ENCODE data around the gene ICAM5.
A peak's percentile ranks its signal among the peaks of the same experiment; 100 is the strongest.
"Not testable (repeated sequence)": the region's sequence is repeated elsewhere in the genome, so short reads cannot be mapped to it uniquely, and the experiment has no call there.

ICAM5 gene

DNA sequence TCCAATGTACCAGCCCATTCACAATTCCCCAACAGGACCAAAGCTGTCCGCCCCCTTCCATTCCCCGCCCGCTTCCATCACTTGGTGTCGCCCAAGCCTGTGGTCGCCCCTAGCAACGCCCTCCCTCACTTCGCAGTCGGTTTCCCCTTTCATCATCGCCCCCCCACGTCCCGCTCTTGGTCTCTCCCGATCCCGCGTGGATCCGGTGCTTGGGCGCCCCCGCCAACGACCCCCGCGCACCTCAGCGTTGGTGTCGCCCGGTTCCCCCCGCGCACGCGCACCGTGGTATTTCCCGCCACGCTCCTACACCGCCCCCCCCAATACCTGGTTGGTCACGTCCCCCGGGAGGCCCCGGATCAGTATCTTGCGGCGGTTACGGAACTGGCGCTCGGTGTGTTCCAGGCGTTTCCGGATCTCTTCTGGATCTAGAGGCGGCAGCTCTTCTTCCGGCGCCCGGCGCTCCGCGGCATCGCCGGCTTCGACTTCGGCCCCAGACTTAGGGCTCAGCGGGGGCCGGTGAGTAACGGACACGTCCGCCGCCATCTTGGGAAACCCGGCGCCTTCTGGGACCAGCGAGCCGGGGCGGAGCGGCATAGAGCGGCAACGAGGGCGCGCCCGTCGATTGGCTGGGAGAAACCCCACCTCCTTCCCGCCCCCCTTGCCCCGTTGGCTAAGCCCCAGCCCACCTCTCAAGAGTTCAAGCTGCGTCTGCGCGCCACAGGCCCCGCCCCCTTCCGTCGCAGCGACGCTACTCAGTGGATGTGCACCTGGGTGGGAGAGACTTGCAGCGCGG lies 43.4 kb downstream of the ICAM5 start, which contains the start of gene RAVER1:
Gene RAVER1 (minus strand): TSS at position 565 of the 793 bp plus-strand sequence. CDS start 22 bp downstream, at position 543.
- H3K36me3 Mint-ChIP-seq (ENCODE audit: low read depth) = peaks cover 32% of the 10 kb centered on the region
- no peaks in the 10 kb centered on the region for H3K27me3 Mint-ChIP-seq
- DNase-seq (peak; percentile 99), ATAC-seq (peak; percentile 92)
- peak within 1 kb of the TSS; percentile 98 for H3K4me3 Mint-ChIP-seq
- no peaks in the 10 kb centered on the region for H3K9me3 Mint-ChIP-seq
- H3K27ac Mint-ChIP-seq = peak within 1 kb of the TSS; percentile 96
- peaks cover 42% of the 10 kb centered on the region for H3K4me1 Mint-ChIP-seq

DNA sequence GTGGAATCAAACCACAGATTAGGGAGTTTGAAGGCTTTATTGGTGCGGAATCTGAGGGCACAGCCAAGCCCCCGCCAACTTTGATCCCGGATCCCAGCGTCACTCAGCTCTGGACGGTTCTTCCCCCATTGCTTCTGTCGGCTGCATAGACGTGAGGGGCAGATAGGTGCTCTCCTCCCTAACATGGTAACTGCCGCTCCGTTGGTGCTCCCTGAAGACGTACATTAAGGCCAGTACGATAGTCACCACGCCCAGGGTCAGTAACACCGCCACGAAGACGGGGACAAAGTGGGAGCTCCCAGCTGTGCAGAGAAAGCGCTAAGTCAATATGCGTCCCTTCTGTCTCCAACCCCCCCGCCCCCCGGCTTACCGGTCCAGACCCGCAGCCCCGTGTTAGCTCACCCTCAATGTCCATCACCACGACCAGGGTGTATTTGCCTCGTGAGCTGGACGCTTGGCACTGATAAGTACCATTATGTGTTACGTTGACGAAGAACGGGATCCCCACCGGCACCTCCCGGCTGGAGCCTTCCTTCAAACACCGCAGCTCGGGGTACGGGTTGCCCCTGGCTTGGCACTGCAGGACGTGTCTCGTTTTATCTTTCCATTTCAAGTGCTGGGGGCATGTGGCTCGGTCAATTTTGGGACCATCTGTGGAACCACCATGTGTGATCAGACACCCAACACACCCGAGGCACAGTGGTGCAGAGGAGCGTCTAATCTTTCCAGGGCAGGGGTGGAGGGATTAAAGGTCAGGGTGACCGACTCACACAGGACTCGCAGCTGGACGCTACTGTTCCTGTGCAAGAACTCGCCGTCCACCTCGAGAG lies 44.2 kb downstream of the ICAM5 start:
- Mint-ChIP-seq H3K27ac (peak overlapping the region; percentile 96), H3K4me1 (peaks cover 50% of the 10 kb centered on the region), H3K9me3 (no peaks in the 10 kb centered on the region), H3K27me3 (no peaks in the 10 kb centered on the region), H3K36me3 (ENCODE audit: low read depth) (peaks cover 31% of the 10 kb centered on the region), H3K4me3 (peak overlapping the region; percentile 98)
- DNase-seq (no peak), ATAC-seq (peak; percentile 7)

DNA sequence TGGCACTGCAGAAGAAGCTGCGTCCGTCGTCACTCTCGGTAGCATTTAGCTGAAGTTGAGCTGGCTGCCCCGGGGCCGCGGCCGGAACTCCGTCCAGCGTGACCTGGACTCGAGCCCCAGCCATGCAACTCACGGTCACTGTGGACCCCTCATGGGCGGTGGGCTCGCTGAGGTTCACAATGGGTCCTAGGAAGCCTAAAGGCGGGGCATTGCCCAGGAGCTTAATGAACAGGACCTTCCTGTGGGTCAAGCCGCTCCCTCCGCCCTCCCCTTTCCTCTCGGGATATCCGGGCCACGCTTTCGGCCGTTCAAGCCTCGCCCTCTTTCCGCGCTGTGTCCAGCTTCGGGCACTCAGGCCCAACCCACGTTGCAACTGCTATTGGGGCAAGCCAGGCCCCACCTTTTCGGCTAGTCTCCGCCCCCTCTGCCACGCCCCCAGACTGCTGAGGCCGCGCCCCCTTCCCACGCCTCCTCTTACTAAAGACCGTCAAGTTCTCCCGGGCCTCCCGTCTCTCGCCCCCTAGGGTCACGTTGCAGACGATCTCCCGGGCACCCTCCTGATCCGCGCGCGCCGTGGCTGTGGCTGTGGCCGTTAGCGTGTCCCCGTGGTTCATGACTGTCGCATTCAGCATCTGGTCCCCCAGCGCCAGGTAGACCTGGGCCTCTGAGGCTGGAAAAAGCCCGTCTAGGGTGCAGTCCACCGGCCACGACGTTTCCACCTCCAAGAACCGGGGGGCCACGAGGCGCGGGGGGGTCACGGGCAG lies 45.0 kb downstream of the ICAM5 start:
- no peak for ATAC-seq
- Mint-ChIP-seq H3K4me1 (peaks cover 58% of the 10 kb centered on the region), H3K36me3 (ENCODE audit: low read depth) (peaks cover 28% of the 10 kb centered on the region), H3K27me3 (no peaks in the 10 kb centered on the region), H3K4me3 (peak overlapping the region; percentile 98), H3K27ac (no peak overlapping the region), H3K9me3 (no peaks in the 10 kb centered on the region)
- peak; percentile 78 for DNase-seq

GRCh38 chr19:10335352-10335985 lies 45.7 kb downstream of the ICAM5 start:
- H3K27me3 Mint-ChIP-seq = no peaks in the 10 kb centered on the region
- DNase-seq = no peak
- H3K4me1 Mint-ChIP-seq = peaks cover 62% of the 10 kb centered on the region
- no peaks in the 10 kb centered on the region for H3K9me3 Mint-ChIP-seq
- H3K4me3 Mint-ChIP-seq = no peak overlapping the region
- H3K36me3 Mint-ChIP-seq (ENCODE audit: low read depth) = peaks cover 21% of the 10 kb centered on the region
- no peak for ATAC-seq
- no peak overlapping the region for H3K27ac Mint-ChIP-seq

GRCh38 chr19:10336725-10337124 lies 47.0 kb downstream of the ICAM5 start:
- not testable (repeated sequence) for H3K27me3 Mint-ChIP-seq, H3K4me3 Mint-ChIP-seq, ATAC-seq, DNase-seq, H3K27ac Mint-ChIP-seq, H3K9me3 Mint-ChIP-seq
- Mint-ChIP-seq H3K36me3 (ENCODE audit: low read depth) (peaks cover 15% of the 10 kb centered on the region), H3K4me1 (peaks cover 62% of the 10 kb centered on the region)

GRCh38 chr19:10338940-10339339 lies 49.2 kb downstream of the ICAM5 start:
- H3K4me1 Mint-ChIP-seq = peaks cover 44% of the 10 kb centered on the region
- peaks cover 3% of the 10 kb centered on the region for H3K36me3 Mint-ChIP-seq (ENCODE audit: low read depth)

DNA sequence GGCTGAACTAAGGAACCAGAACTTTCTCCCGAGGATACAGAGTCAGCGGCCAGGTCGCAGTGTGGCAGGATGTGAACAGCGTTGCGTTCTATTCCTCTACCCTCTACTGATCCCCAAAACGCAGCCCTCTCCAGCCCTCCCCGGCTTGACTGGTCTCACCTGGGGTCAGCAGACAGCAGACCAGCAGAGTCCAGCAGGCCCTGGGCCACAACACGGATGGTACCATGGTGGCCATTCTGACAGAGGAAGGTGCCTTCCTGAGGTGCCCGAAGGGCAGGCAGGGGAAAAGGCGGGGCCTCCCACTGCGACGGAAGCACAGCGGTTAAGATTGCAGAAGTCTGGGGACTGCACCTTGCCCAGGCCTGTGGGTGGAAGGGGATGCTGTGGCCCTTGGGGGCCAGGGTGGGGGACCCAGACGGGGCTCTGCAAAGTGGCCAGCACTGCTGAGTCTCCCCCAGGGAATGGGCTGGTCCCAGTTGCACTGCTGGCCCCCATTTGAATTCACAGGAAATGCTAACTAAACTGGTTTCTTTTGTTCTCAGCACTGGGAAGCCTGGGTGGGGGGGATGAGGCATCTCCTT lies 49.7 kb downstream of the ICAM5 start, which contains the start of gene ICAM3:
Gene ICAM3 (minus strand): TSS at position 245 of the 581 bp plus-strand sequence. CDS start 10 bp downstream, at position 235.
- H3K36me3 Mint-ChIP-seq (ENCODE audit: low read depth) = peaks cover 3% of the 10 kb centered on the region
- DNase-seq = peak; percentile 81
- no peaks in the 10 kb centered on the region for H3K9me3 Mint-ChIP-seq
- no peaks in the 10 kb centered on the region for H3K27me3 Mint-ChIP-seq
- peaks cover 39% of the 10 kb centered on the region for H3K4me1 Mint-ChIP-seq
- H3K4me3 Mint-ChIP-seq = peak within 1 kb of the TSS; percentile 91
- peak; percentile 94 for ATAC-seq
- peak within 1 kb of the TSS; percentile 93 for H3K27ac Mint-ChIP-seq

More at GRCh38 chr19:10338940-10339339, 49.2 kb downstream of the ICAM5 start:
- Mint-ChIP-seq H3K27ac (peak overlapping the region; percentile 93), H3K27me3 (no peaks in the 10 kb centered on the region), H3K9me3 (no peaks in the 10 kb centered on the region), H3K4me3 (peak overlapping the region; percentile 91)
- no peak for DNase-seq
- ATAC-seq = no peak

DNA sequence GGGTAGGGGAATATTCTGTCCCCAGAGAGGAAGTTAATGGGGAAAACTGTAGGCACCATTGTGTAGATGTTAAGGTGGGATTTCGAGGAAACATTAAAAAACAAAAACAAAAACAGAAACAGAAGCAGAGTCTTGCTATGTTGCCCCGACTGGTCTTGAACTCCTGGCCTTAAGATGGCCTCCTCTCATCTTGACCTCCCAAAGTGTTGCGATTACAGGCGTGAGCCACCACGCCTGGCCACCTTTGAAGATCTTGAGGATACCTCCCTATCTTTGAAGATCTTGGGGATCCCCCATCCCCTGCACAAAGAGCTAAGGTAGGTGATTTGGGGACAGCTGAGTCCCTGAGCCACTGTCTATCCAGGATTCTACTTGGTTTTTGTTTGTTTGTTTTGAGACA lies 50.2 kb downstream of the ICAM5 start:
- no peak for DNase-seq
- Mint-ChIP-seq H3K4me3 (peak overlapping the region; percentile 91), H3K4me1 (peaks cover 35% of the 10 kb centered on the region), H3K27ac (peak overlapping the region; percentile 93), H3K9me3 (no peaks in the 10 kb centered on the region), H3K36me3 (ENCODE audit: low read depth) (peaks cover 3% of the 10 kb centered on the region), H3K27me3 (no peaks in the 10 kb centered on the region)
- no peak for ATAC-seq

- no peak for DNase-seq
- Mint-ChIP-seq H3K27ac (no peak overlapping the region), H3K27me3 (no peaks in the 10 kb centered on the region), H3K9me3 (no peaks in the 10 kb centered on the region), H3K4me3 (no peak overlapping the region), H3K4me1 (peaks cover 22% of the 10 kb centered on the region), H3K36me3 (ENCODE audit: low read depth) (peaks cover under 1% of the 10 kb centered on the region)
- ATAC-seq = no peak
Observed at GRCh38 chr19:10343495-10343894, 53.7 kb downstream of the ICAM5 start.

GRCh38 chr19:10344780-10345179 lies 55.0 kb downstream of the ICAM5 start:
- Mint-ChIP-seq H3K27me3 (no peaks in the 10 kb centered on the region), H3K36me3 (ENCODE audit: low read depth) (no peaks in the 10 kb centered on the region), H3K27ac (no peak overlapping the region), H3K4me3 (no peak overlapping the region), H3K9me3 (no peaks in the 10 kb centered on the region), H3K4me1 (peaks cover 10% of the 10 kb centered on the region)
- ATAC-seq (no peak), DNase-seq (no peak)
